ENCODE measurements around the gene PANK1.

DNA sequence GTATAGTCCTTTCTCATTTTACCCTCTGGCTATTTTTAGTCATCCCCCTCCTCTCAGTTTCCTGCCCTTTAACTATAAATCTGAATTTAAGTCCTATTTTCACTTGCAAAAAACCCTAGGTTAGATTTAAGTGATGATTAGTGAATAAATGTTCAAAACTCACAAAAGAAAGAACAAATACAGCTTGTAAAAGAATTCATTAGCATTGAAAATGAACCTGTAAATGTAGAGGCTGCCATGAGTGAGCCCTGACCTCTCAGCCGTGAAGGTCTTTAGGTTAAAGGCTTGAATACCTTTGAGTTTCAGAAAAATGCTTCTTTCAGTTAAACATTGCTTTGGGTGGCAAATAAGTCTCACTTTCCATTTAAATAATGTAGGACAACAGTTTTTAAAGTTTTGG lies 107.7 kb downstream of the PANK1 start:
- TF ChIP-seq, protein P1, sequence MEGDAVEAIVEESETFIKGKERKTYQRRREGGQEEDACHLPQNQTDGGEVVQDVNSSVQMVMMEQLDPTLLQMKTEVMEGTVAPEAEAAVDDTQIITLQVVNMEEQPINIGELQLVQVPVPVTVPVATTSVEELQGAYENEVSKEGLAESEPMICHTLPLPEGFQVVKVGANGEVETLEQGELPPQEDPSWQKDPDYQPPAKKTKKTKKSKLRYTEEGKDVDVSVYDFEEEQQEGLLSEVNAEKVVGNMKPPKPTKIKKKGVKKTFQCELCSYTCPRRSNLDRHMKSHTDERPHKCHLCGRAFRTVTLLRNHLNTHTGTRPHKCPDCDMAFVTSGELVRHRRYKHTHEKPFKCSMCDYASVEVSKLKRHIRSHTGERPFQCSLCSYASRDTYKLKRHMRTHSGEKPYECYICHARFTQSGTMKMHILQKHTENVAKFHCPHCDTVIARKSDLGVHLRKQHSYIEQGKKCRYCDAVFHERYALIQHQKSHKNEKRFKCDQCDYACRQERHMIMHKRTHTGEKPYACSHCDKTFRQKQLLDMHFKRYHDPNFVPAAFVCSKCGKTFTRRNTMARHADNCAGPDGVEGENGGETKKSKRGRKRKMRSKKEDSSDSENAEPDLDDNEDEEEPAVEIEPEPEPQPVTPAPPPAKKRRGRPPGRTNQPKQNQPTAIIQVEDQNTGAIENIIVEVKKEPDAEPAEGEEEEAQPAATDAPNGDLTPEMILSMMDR (conservative IDR thresholded peaks at IDR 0.05) = no peak
- TF ChIP-seq EZH2 (IDR thresholded peaks at IDR 0.05; ENCODE audit: low read depth) = no peak

All from PC-9 (cell line).